ENCODE data around the gene OVCA2. TPM values are rescaled to one million over a fixed set of nuclear protein-coding genes. Genes with fewer than 3 reads are reported as not detected.
A peak's percentile ranks its signal among the peaks of the same experiment; 100 is the strongest.

Gene OVCA2
- total RNA-seq, 1 donor from 2014 or later, result 21.4 TPM

GRCh38 chr17:2089021-2089422 lies 47.2 kb downstream of the OVCA2 start:
- ATAC-seq, result no peak

GRCh38 chr17:2090210-2090641 lies 48.4 kb downstream of the OVCA2 start:
- Histone ChIP-seq H3K4me3 (peak overlapping the region; percentile 39), H3K27me3 (no peaks in the 10 kb centered on the region), H3K4me1 (peaks cover 76% of the 10 kb centered on the region), H3K9me3 (no peaks in the 10 kb centered on the region), H3K27ac (peak overlapping the region; percentile 75), H3K36me3 (no peaks in the 10 kb centered on the region)
- ATAC-seq (no peak), DNase-seq (no peak)
- no peak for TF ChIP-seq CTCF (IDR thresholded peaks at IDR 0.05)
- intact Hi-C loops (cut with DNase I), result no loop called here

More at GRCh38 chr17:2089021-2089422, 47.2 kb downstream of the OVCA2 start:
- Histone ChIP-seq H3K36me3 (no peaks in the 10 kb centered on the region), H3K27ac (peak overlapping the region; percentile 75), H3K4me3 (peak overlapping the region; percentile 39), H3K9me3 (no peaks in the 10 kb centered on the region), H3K27me3 (no peaks in the 10 kb centered on the region), H3K4me1 (peaks cover 77% of the 10 kb centered on the region)
- intact Hi-C loops (cut with DNase I), result no loop called here
- no peak for DNase-seq
- TF ChIP-seq CTCF (IDR thresholded peaks at IDR 0.05), result no peak

GRCh38 chr17:2090804-2091534 lies 49.1 kb downstream of the OVCA2 start:
- TF ChIP-seq CTCF (IDR thresholded peaks at IDR 0.05), result peak; percentile 37
- Histone ChIP-seq H3K27ac (peak overlapping the region; percentile 75), H3K4me3 (no peak overlapping the region), H3K4me1 (peaks cover 73% of the 10 kb centered on the region), H3K27me3 (no peaks in the 10 kb centered on the region), H3K36me3 (no peaks in the 10 kb centered on the region), H3K9me3 (no peaks in the 10 kb centered on the region)
- peak; percentile 5 for ATAC-seq
- intact Hi-C loops (cut with DNase I), result no loop called here
- no peak for DNase-seq

GRCh38 chr17:2092253-2092652 lies 50.4 kb downstream of the OVCA2 start:
- no peak for TF ChIP-seq CTCF (IDR thresholded peaks at IDR 0.05)
- no peak for ATAC-seq

More at GRCh38 chr17:2092253-2092652, 50.4 kb downstream of the OVCA2 start:
- DNase-seq, result no peak
- H3K27me3 ChIP-seq, result no peaks in the 10 kb centered on the region
- no peaks in the 10 kb centered on the region for H3K9me3 ChIP-seq
- intact Hi-C loops (cut with DNase I), result no loop called here
- H3K4me1 ChIP-seq, result peaks cover 67% of the 10 kb centered on the region
- no peak overlapping the region for H3K4me3 ChIP-seq
- H3K36me3 ChIP-seq, result no peaks in the 10 kb centered on the region
- no peak overlapping the region for H3K27ac ChIP-seq

Small RNAs within 50 kb of the gene (microRNA-seq; reads per million reads assigned to microRNA genes)
- gene MIR132 (ENCODE audit: borderline microRNAs expressed), result 340 reads per million, percentile 77 among the genes with 10 or more reads in this experiment
- 9.9 reads per million, percentile 37 among the genes with 10 or more reads in this experiment for gene MIR212 (ENCODE audit: borderline microRNAs expressed)

Other genes with a start within 250 kb of the OVCA2 start
- 17.8 TPM for gene SMYD4, start 212.1 kb upstream of the OVCA2 start, total RNA-seq
- gene RPA1, start 212.0 kb upstream of the OVCA2 start, total RNA-seq, result 56.7 TPM
- gene RTN4RL1, start 16.7 kb upstream of the OVCA2 start, total RNA-seq, result 4.3 TPM
- 47.8 TPM for gene DPH1, start 11.9 kb upstream of the OVCA2 start, total RNA-seq
- 20.8 TPM for gene HIC1, start 13.1 kb downstream of the OVCA2 start, total RNA-seq